ENCODE measurements around the gene TMEM203.

TMEM203 gene

GRCh38 chr9:137221095-137221505 is 15.7 kb upstream of the TMEM203 start:
- no peak overlapping the region for H3K4me3 ChIP-seq (ENCODE audit: low read depth, low read length)
- DNase-seq (ENCODE audit: low read depth), result no peak

DNA sequence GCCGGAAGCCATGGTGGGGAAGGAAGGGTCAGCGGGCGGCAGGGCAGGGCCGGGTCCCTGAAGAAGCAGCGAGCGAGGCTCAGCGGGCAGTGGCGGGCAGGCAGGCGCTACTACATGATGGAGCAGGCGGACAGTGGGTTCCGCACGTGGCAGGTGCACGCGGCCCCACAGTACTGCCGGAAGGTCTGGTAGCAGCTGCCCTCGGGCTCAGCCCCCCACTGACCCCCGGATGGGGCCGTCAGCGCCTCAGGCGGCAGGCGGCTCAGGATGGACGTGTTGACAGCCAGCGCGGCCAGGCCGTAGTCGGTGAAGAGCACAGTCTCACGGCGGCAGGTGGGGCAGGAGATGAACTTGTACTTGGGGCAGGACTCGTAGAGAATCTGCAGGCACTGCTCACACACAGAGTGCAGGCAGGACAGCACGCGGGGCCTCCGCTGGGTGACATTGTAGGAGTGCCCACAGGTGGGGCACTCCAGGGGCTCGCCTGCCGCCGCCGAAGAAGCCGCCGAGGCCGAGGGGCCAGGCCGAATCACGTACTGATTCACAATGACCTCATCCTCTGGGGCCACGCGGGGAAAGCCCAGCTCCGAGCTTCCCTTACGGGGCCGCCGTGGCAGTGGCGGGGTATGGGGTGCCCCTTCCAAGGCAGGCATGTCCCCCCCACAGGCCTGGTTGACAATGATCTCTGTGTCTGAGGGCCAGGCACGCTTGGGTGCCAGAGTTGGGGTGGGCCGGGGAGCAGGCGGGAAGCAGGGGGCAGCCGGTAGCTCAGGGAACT is 15.1 kb upstream of the TMEM203 start:
- H3K4me3 ChIP-seq (ENCODE audit: low read depth, low read length), result no peak overlapping the region
- no peak for DNase-seq (ENCODE audit: low read depth)

DNA sequence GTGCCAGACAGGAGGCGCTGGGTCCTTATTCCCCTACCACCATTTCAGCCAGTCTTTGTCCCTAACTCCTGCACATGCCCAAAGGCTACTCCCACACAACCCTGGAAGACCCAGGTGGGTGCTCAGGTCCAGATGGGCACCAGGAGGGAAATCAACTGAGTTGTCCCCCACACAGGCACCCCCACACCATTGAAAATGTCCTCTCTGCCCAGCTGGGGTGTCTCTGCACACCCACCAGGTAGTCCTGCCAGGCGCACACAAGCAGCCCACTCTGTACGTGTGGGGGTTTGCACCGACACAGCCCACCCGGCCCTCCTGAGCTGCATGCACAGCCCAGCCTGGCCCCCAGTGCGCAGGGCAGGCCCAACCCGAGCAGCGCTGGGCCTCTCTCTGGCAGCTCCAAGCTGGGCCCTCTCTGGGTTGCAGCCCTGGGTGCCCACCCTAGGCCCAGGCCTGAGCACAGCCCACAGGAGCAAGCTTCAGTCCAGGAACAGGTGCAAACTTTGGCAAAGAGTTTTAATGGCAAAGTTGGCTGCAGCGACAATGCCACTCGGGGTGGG is 14.4 kb upstream of the TMEM203 start:
- no peak overlapping the region for H3K4me3 ChIP-seq (ENCODE audit: low read depth, low read length)

GRCh38 chr9:137218754-137219271 is 13.4 kb upstream of the TMEM203 start:
- no peak for DNase-seq (ENCODE audit: low read depth)
- H3K4me3 ChIP-seq (ENCODE audit: low read depth, low read length), result no peak overlapping the region

More for the DNA sequence above, 14.4 kb upstream of the TMEM203 start:
- no peak for DNase-seq (ENCODE audit: low read depth)

DNA sequence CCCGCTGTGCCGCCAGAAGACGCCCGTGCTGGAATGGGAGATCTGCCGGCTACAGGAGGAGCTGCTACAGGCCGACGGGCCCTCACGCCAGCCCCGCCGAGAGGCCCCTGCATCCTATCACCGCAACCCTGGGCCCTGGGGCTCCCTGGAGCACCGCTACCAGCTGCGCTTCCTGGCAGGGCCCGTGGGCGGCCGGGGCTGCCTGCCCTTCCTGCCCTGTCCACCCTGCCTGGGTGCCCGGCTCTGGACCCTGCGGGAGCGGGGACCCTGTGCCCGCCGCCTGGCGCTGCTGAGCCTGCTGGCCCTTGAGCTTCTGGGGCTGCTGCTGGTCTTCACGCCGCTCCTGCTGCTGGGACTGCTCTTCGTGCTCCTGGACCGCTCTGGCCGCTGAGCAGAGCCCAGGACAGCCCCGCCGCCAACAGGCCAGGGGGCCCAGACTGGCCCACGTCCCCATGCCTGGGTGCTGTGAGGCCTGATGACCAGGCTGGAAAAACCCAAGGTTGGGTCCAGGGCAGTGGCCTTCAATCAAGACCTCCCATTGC is 12.8 kb upstream of the TMEM203 start:
- H3K4me3 ChIP-seq (ENCODE audit: low read depth, low read length), result no peak overlapping the region
- no peak for DNase-seq (ENCODE audit: low read depth)

DNA sequence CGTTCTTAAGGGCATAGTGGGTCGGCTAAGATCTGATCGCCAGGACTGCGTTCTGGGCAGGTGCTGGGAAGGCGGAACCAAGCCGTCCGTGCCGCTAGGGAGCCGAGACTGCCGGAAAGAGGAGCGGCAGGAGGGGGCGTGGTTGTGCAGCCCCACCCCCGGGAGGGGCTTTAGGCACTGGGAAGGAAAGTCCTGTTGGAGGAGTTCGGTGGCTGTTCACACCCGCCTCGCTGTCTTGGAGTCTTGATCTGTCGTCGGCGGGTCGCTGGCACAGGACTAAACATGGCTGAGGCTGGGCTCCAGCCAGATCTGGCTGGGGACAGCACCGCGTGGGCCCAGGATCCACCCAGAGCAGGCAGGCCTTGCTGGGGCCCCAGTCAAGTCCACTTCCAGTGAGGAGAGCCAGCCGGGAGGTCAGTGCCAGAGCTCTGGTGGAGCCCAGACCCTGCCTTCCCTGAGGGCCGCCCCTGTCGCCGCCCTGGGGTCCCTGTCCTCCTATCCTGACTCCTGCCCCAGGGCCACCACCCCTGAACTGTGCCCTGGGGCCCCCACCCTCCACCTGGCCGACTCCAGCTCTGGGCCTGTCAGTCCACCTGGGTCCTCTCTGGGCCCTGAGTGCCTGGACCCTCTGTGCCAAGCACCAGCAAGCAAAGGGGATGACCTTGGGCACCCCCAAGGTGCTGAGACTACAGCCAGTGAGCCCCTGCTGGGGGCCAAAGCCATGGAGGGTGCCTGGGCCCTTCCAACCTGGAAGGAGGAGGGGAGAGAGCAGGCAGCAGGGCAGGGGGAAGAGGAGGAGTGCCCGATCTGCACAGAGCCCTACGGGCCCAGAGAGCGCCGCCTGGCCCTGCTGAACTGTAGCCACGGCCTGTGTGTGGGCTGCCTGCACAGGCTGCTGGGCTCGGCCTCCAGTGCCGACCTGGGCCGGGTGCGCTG is 12.1 kb upstream of the TMEM203 start:
- no peak for DNase-seq (ENCODE audit: low read depth)
- no peak overlapping the region for H3K4me3 ChIP-seq (ENCODE audit: low read depth, low read length)

GRCh38 chr9:137216188-137216965 is 10.9 kb upstream of the TMEM203 start:
- no peak overlapping the region for H3K4me3 ChIP-seq (ENCODE audit: low read depth, low read length)
- DNase-seq (ENCODE audit: low read depth), result no peak

GRCh38 chr9:137215196-137215986 is 9.9 kb upstream of the TMEM203 start:
- no peak overlapping the region for H3K4me3 ChIP-seq (ENCODE audit: low read depth, low read length)
- no peak for DNase-seq (ENCODE audit: low read depth)

- H3K4me3 ChIP-seq (ENCODE audit: low read depth, low read length), result no peak overlapping the region
- DNase-seq (ENCODE audit: low read depth), result no peak
Measured at GRCh38 chr9:137214620-137215019, 9.2 kb upstream of the TMEM203 start.

DNA sequence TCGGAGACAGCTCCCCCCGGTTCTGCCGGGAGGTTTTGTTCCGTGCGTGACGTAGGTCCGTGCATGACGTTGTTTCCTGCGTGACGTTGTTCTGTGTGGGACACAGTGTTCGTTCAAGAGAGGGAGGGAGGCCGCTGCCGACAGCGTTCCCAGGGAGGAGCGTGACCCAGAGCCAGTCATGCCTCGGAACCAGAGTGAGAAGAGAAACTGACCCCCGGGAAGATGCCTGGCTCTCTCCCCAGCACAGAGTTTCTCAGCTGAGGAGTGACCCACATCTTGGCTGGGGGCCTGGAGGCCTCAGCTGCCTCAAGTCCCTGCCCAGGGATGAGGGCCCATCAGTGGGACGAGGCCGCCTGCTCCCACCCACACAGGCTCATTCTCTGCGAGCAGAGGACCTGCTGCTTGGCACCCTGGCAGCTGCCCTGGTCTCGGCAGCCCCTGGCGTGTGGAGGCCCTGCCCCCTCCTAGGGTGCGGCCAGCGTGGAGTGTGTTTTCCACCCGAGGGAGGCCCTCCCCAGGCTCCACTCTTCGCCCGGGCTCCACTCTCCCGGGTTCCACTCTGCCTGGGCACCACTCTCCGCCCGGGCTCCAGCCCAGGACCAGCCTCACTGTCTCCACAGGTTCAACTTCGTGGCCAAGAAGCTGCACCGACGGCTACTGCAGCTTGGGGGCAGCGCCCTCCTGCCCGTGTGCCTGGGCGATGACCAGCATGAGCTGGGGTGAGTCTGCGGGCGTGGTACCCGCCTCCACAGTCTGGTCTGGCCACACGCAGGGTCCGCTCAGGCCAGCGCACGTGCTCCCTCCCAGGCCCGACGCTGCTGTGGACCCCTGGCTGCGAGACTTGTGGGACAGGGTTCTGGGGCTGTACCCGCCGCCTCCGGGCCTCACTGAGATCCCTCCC is 8.0 kb upstream of the TMEM203 start:
- DNase-seq (ENCODE audit: low read depth), result no peak
- no peak overlapping the region for H3K4me3 ChIP-seq (ENCODE audit: low read depth, low read length)

- DNase-seq (ENCODE audit: low read depth), result no peak
- H3K4me3 ChIP-seq (ENCODE audit: low read depth, low read length), result no peak overlapping the region
Measured at GRCh38 chr9:137212520-137212919, 7.1 kb upstream of the TMEM203 start.

GRCh38 chr9:137211532-137211931 is 6.1 kb upstream of the TMEM203 start:
- no peak overlapping the region for H3K4me3 ChIP-seq (ENCODE audit: low read depth, low read length)

GRCh38 chr9:137206602-137207001 is 1.2 kb upstream of the TMEM203 start:
- no peak for DNase-seq (ENCODE audit: low read depth)
- H3K4me3 ChIP-seq (ENCODE audit: low read depth, low read length), result peak overlapping the region; percentile 93

More at GRCh38 chr9:137211532-137211931, 6.1 kb upstream of the TMEM203 start:
- DNase-seq (ENCODE audit: low read depth), result no peak

- DNase-seq (ENCODE audit: low read depth), result no peak
- H3K4me3 ChIP-seq (ENCODE audit: low read depth, low read length), result peak overlapping the region; percentile 93
Measured at GRCh38 chr9:137204731-137205125, 720 bp downstream of the TMEM203 start.

GRCh38 chr9:137202966-137203365 is 2.5 kb downstream of the TMEM203 start:
- no peak overlapping the region for H3K4me3 ChIP-seq (ENCODE audit: low read depth, low read length)
- no peak for DNase-seq (ENCODE audit: low read depth)

- no peak for DNase-seq (ENCODE audit: low read depth)
- peak overlapping the region; percentile 73 for H3K4me3 ChIP-seq (ENCODE audit: low read depth, low read length)
Measured at GRCh38 chr9:137201205-137201868, 4.1 kb downstream of the TMEM203 start.
